Breast epithelium (tissue), 4 donors: ENCODE results near the gene PTGIR. TPM values are rescaled to one million over a fixed set of nuclear protein-coding genes. Genes with fewer than 3 reads are reported as not detected.

Experiments used
- DNase-seq, 2 donors: peaks; one replicate each; pipeline ENCODE4 v3.0.0-alpha.2; 2019; ENCODE audit warnings: low spot score in 2 of 2
- H3K27ac ChIP-seq, 2 donors: fragments of 200-600 bp; sonication (generic) in 1 of 2; one replicate each; pipeline ENCODE4 v1.5.1; 2016 to 2019; ENCODE audit warnings: mild to moderate bottlenecking in 1 of 2
- H3K27me3 ChIP-seq, 2 donors: fragments of 200-600 bp; sonication (generic) in 1 of 2; one replicate each; pipeline versions ENCODE4 v1.5.1 to v1.6.0; 2017 to 2019; ENCODE audit warnings: control low read depth in 1 of 2, mild to moderate bottlenecking in 1 of 2
- H3K36me3 ChIP-seq: fragments of 200-600 bp; one replicate; pipeline ENCODE4 v1.5.1; 2019
- H3K4me1 ChIP-seq, 2 donors: fragments of 200-600 bp; sonication (generic); one replicate each; pipeline ENCODE4 v1.5.1; 2016 to 2019; ENCODE audit warnings: control low read depth in 1 of 2
- H3K4me3 ChIP-seq, 3 donors: fragments of 200-600 bp; sonication (generic); 1 replicate in 2 of 3; 2 replicates in 1 of 3; pipeline ENCODE4 v1.5.1; 2016 to 2019; ENCODE audit warnings: mild to moderate bottlenecking in 3 of 3, moderate library complexity in 2 of 3
- H3K9me3 ChIP-seq, 2 donors: fragments of 200-600 bp; sonication (generic) in 1 of 2; one replicate each; pipeline ENCODE4 v1.5.1; 2016 to 2019; ENCODE audit warnings: control low read depth in 1 of 2
- POLR2A ChIP-seq: fragments of 450-650 bp; IDR thresholded peaks from one replicate; pipeline ENCODE4 v1.6.1; 2016; ENCODE audit warnings: antibody characterized with exemption, mild to moderate bottlenecking, moderate library complexity
- POLR2AphosphoS5 ChIP-seq, 3 donors: sonication (generic); formaldehyde crosslinking; IDR thresholded peaks; one replicate each; pipeline ENCODE4 v1.6.1; 2017; ENCODE audit warnings: antibody characterized with exemption in 3 of 3
- intact Hi-C: fragments of 100-400 bp; cut with DNase I; formaldehyde crosslinking; loops from one replicate; pipeline ENCODE4 v1.15.1; 2023; ENCODE audit warnings: low total_unique reads
- total RNA-seq, 3 donors: library from RNA; depleted of rRNA; stranded (reverse); fragments of >200 nt; gene quantifications; one replicate each; pipeline ENCODE4 v1.1.0, GENCODE V29; 2016
- TF ChIP-seq, protein P1 (sequence below), 3 donors: fragments of 450-650 bp; IDR thresholded peaks; one replicate each; pipeline ENCODE4 v1.5.1; 2016 to 2017; ENCODE audit warnings: antibody characterized with exemption in 3 of 3, mild to moderate bottlenecking in 3 of 3, moderate library complexity in 3 of 3

PTGIR gene
- total RNA-seq, 3 donors from 2014 or later, result 0.29 to 6.9 (median 1.3) TPM

DNA sequence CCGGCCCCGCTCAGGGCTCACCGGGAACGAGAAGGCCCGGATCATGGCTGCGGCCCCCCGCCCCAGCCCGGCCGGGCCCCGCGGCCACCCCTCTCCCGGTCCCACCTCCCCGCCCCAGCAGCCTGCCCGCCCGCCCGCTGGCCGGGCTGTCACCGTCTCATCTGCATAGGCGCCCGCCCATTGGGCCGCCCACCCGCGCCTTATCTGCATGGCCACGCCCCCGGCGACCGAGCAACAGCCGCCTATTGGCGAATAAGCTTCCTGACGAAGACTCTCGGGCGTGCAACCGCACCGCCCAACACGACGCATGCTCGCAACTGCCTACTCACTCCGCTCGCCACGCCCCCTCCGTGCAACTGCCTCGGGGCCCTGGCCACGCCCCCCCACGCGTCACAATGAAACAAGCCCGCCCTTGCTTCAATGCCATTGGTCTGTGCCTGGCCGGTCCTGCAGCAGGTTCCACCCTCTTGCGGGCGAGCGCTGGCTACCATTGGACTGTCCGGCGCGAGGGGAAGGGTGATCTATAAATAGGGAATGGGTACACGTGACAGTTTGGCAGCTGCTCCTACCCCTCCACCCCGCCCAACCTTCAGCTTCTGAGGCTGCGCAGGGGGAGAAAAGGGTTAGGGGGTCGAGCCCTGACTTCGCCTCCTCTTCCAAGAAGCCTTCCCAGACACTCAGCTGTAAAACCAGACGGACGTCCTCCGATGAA, 36.3 kb upstream of the PTGIR start, which contains the start of gene DACT3:
Gene DACT3 (minus strand): TSS at position 163 of the 712 bp plus-strand sequence. CDS start 118 bp downstream, at position 45.
- peaks cover 0 to 18% of the 10 kb centered on the region in 2 donors for H3K27me3 ChIP-seq
- peaks cover 5 to 12% of the 10 kb centered on the region in 2 donors for H3K4me1 ChIP-seq
- peak; percentile 100 for DNase-seq
- TF ChIP-seq POLR2AphosphoS5 (IDR thresholded peaks at IDR 0.05), result peak; percentile 24 to 73 (median 38)
- no peak for TF ChIP-seq POLR2A
- TF ChIP-seq, protein P1, sequence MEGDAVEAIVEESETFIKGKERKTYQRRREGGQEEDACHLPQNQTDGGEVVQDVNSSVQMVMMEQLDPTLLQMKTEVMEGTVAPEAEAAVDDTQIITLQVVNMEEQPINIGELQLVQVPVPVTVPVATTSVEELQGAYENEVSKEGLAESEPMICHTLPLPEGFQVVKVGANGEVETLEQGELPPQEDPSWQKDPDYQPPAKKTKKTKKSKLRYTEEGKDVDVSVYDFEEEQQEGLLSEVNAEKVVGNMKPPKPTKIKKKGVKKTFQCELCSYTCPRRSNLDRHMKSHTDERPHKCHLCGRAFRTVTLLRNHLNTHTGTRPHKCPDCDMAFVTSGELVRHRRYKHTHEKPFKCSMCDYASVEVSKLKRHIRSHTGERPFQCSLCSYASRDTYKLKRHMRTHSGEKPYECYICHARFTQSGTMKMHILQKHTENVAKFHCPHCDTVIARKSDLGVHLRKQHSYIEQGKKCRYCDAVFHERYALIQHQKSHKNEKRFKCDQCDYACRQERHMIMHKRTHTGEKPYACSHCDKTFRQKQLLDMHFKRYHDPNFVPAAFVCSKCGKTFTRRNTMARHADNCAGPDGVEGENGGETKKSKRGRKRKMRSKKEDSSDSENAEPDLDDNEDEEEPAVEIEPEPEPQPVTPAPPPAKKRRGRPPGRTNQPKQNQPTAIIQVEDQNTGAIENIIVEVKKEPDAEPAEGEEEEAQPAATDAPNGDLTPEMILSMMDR (IDR thresholded peaks at IDR 0.05), result peak in 2 of 3 donors; percentile 15 to 39
- intact Hi-C loops, result loop anchor here (5.0 kb wide), 1 partner anchor 44 kb away; no protein-coding TSS in a partner anchor
- peak within 1 kb of the TSS; percentile 82 to 83 for H3K27ac ChIP-seq
- H3K9me3 ChIP-seq, result no peaks in the 10 kb centered on the region
- H3K36me3 ChIP-seq, result no peaks in the 10 kb centered on the region
- peak within 1 kb of the TSS; percentile 54 to 88 (median 63) for H3K4me3 ChIP-seq

DNA sequence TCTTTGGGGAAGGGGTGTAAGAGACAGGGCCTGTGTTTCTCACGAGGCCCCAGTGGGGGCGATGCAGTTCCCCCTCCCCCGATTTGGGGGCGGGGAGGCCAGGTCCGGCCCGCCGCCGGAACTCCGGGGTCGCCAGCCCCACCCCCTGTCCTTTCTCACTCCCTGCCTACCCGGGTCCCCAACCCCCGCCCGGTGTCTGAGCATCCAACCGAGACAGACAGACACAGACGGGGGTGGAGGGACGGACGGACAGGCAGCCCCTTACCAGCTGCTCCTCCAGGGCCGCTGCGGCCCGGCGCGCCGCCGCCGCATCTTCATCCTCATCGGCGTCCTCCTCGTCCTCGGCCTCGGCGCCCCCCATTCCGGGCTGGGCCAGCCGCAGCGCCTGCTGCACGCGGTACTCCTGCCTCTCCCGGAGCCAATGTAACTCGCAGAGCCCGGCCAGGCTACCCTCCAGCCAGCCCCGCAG, 35.7 kb upstream of the PTGIR start:
- H3K4me1 ChIP-seq, result peaks cover 5 to 12% of the 10 kb centered on the region in 2 donors
- H3K27me3 ChIP-seq, result peaks cover 0 to 18% of the 10 kb centered on the region in 2 donors
- peak overlapping the region; percentile 67 to 82 for H3K27ac ChIP-seq
- peak overlapping the region; percentile 54 to 88 (median 63) for H3K4me3 ChIP-seq
- intact Hi-C loops, result loop anchor here (5.0 kb wide), 1 partner anchor 43 kb away; no protein-coding TSS in a partner anchor
- no peaks in the 10 kb centered on the region for H3K36me3 ChIP-seq
- no peak for TF ChIP-seq POLR2A
- DNase-seq, result peak in 1 of 2 donors; percentile 38
- H3K9me3 ChIP-seq, result no peaks in the 10 kb centered on the region

DNA sequence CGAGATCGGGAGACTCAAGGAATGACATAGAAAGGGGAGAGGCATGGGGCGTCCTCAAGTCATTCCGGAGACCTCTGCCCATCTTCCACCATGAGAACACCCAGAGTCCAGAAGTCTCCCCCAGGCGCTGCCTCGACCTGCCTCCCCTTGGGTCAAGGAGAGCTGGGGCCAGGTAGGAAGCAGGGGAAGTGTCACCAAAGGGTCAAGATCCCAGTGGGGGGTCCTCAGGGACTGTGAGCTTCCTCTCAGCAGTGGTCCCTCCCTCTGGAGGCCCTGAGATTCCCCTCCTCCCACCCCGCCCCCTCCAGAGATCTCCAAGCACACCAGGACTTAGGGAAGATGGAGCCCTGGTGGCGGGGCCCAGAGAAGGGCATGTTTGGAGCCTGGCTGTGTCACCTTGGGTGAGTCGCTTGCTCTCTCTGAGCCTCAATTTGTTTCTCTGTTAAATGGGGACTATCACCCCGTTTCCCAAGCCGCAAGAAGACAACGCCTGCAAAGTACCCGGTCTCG, 35.2 kb upstream of the PTGIR start:
- Histone ChIP-seq H3K9me3 (no peaks in the 10 kb centered on the region), H3K36me3 (no peaks in the 10 kb centered on the region), H3K4me3 (peak overlapping the region; percentile 54 to 88 (median 63)), H3K27ac (peak overlapping the region; percentile 67 to 82), H3K4me1 (peaks cover 5 to 12% of the 10 kb centered on the region in 2 donors), H3K27me3 (peaks cover 0 to 18% of the 10 kb centered on the region in 2 donors)
- TF ChIP-seq, protein P1 (IDR thresholded peaks at IDR 0.05), result no peak
- TF ChIP-seq POLR2AphosphoS5 (IDR thresholded peaks at IDR 0.05) (no peak), POLR2A (no peak)
- DNase-seq, result no peak
- intact Hi-C loops, result loop anchor here (5.0 kb wide), 1 partner anchor 43 kb away; no protein-coding TSS in a partner anchor

DNA sequence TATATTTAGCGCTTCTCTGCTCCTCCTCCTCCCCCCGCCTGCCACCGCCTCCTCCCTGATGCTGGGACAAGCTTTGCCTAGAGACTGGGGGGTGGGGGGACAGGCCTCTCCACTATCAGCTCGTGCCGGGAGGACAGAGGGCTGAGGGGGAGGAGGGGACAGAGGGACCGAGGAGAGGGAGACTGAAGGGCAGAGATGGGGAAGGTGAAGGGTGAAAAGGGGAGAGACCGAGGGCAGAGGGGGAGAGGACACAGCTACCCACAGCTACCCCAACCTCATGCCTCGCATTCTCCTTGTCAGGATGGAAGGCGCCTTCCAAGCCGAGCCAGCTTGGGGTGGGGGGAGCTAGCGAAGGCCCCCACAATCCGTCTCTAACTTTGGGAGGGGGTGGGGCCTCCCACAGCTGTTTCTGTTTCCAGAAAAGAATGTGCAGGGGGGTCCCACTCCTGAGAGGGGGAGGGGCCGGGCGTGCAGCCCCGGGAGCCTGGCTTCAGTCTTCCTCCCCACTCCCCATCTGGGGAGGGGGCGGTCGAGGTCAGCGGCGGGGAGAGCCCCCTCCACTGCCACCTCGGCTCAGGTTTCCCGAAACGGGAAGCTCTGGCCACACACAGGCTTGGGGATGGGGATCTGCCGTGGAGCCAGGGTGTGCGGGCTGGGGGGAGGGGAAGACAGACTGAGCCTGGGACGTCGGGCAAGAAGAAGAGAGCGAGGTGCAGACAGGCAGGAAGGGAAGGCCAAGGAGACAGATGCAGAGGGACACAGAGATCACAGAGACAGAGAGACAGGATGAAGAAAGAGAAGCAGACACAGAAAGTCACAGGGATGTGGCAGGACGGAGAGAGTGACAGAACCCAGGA, 34.5 kb upstream of the PTGIR start:
- peaks cover 5 to 12% of the 10 kb centered on the region in 2 donors for H3K4me1 ChIP-seq
- peak overlapping the region; percentile 38 to 50 for H3K27ac ChIP-seq
- H3K9me3 ChIP-seq, result no peaks in the 10 kb centered on the region
- peaks cover 0 to 18% of the 10 kb centered on the region in 2 donors for H3K27me3 ChIP-seq
- intact Hi-C loops, result loop anchor here (5.0 kb wide), 1 partner anchor 42 kb away; no protein-coding TSS in a partner anchor
- DNase-seq, result no peak
- peak overlapping the region; percentile 54 to 88 (median 63) for H3K4me3 ChIP-seq
- H3K36me3 ChIP-seq, result no peaks in the 10 kb centered on the region
- TF ChIP-seq POLR2AphosphoS5 (IDR thresholded peaks at IDR 0.05) (no peak), POLR2A (no peak)
- TF ChIP-seq, protein P1 (IDR thresholded peaks at IDR 0.05), result no peak

DNA sequence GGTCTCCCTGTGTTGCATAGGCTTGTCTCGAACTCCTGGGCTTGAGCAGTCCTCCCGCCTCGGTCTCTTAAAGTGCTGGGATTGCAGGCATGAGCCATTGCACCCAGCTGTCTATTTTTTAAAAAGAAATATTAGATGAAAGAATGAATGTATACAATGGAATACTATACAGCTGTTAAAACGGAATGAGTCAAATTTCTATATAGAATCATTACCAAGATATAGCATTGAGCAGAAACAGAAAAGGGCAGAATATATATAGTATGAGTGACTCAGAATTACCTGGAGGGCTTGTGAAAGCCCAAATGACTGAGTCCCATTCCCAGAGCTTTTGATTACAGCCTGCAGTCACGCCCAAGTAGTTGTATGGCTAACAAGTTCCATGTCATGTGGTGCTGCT, 31.7 kb upstream of the PTGIR start:
- no peak overlapping the region for H3K4me3 ChIP-seq
- intact Hi-C loops, result no loop called here
- H3K27me3 ChIP-seq, result peaks cover 0 to 18% of the 10 kb centered on the region in 2 donors
- no peak overlapping the region for H3K27ac ChIP-seq
- H3K36me3 ChIP-seq, result no peaks in the 10 kb centered on the region
- H3K4me1 ChIP-seq, result peaks cover 5 to 12% of the 10 kb centered on the region in 2 donors
- DNase-seq, result no peak
- no peaks in the 10 kb centered on the region for H3K9me3 ChIP-seq
- TF ChIP-seq POLR2AphosphoS5 (IDR thresholded peaks at IDR 0.05) (no peak), POLR2A (no peak)
- TF ChIP-seq, protein P1 (IDR thresholded peaks at IDR 0.05), result no peak
